NCI-H1436 treated with DMSO at 0.1 percent for 48 hours (cell line): ENCODE data around the gene SLC3A2.
"Not testable (repeated sequence)": the region's sequence is repeated elsewhere in the genome, so short reads cannot be mapped to it uniquely, and the experiment has no call there.

Experiments used
- DNase-seq: peaks from one replicate; lab custom pipeline; 2025; lab: John Stamatoyannopoulos, UW

Gene SLC3A2

GRCh38 chr11:62880803-62881578 lies at the start of gene SLC3A2:
Gene SLC3A2 (plus strand): TSS chr11:62880896. CDS start chr11:62881024, 128 bp downstream.
- no peak for DNase-seq

GRCh38 chr11:62830904-62831519 lies 49.7 kb upstream of the SLC3A2 start:
- DNase-seq: no peak

- DNase-seq: peak; percentile 93
Observed at GRCh38 chr11:62831520-62832335, 49.0 kb upstream of the SLC3A2 start, which contains the start of gene STX5. Gene STX5 (minus strand): TSS chr11:62832051. CDS start chr11:62831243, 808 bp downstream.

DNA sequence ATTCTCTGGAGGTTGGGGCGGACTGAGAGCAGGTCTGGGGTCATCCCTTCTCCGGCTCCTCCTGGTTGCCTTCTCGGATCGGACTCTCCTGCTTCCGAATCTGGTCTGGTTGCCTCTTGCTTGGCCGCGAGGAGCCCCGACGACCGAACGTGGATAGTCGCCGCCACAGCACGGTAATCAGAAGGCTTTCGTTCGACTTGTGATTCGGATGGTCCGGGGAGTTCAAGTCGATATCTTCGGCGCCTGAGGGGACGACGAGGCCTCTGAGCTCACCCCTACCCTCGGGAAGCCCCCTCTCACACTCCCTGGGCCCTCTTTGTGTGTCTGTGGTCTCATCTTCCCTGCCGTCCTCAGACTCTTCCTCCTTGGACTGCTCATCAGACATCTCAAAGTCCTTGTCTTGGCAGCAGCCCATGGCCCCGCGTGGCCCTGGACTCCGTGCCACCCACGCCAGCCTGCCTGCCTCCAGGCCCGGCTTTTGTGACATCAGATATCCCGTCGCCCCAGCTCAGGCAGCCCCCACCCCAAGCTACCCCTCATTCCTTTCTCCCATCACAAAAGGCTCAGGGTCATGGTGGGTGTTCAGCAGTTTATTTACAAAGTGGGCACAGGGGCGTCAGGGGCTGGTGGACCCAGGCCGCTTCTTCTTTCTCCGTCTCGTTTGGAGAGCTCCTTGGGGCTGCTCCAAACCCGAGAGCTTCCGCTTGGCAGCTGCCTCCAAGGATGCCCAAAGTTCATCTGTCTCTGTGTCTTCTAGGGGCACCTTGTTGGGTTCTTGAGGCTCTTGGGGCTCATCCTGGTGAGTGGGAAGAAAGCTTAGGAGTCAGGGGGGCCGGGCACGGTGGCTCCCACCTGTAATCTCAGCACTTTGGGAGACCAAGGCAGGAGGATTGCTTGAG lies 48.1 kb upstream of the SLC3A2 start, which contains the start of gene TEX54:
TEX54 (minus strand) TSS at position 506 of the 899 bp plus-strand sequence.
- DNase-seq: no peak

DNA sequence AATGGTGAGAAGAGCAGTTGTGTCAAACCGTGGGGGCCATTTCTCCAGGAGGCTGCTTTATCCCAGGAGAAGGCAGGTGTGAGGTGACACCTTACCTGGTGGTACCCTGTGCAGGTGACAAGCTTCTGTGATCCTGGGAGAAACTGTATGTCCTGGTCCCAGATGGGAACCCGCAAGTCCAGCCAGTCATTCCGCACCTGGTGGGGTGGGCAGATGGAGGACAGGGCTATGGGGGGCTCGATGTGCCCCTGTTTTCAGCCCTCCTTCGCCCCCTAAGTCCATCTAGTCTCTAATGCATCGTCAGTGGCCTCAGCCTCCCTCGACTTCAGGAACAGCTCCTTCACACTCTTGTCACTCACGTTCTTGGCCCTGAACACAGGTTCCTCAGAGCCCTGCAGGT lies 45.4 kb upstream of the SLC3A2 start:
- DNase-seq: no peak

DNA sequence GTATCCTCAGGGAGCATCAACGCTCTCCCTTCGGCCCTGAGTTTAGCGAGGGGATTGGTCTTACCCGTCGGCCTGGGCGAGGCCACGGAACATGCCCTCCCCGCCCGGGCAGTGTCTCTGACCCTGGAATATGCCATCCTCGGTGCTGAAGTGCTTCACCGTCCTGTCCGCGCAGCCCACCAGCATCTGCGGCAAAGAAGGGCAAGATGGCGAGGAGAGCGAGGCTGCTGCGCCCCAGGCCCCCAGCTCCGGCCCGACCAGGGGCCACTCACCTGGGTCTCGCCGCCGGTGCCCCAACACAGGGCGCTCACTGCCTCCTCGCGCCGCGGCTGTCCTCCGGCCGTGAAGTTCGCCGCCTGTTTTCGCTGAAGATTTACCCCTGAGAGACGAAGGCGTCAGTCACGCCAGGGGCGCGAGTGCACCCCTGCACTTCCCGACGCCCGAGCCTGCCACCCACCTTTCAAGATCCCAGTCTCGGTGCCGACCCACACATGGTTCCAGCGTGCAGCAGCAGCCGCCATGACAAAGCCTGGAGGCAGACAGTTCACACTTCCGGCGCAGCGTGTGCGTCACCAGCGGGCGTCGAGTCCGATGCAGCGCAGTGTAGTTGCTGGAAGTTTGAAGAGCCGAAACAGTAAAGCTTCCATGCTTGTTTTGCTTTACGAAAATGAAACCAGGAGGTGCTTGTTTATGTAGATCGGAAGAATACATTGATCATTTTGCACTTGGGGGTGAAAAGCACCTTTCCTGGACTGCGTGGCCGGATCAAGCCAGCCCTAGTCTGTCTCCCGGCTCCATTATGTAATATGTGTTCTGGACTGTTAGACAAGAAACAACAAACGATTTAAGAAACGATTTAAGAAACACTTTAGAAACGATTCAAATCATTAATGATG lies 41.4 kb upstream of the SLC3A2 start, which contains the start of gene WDR74:
WDR74 (minus strand) TSS at position 541 of the 896 bp plus-strand sequence; CDS start at position 521, 20 bp downstream.
- peak; percentile 50 for DNase-seq

GRCh38 chr11:62840721-62841360 lies 39.9 kb upstream of the SLC3A2 start:
- not testable (repeated sequence) for DNase-seq

DNA sequence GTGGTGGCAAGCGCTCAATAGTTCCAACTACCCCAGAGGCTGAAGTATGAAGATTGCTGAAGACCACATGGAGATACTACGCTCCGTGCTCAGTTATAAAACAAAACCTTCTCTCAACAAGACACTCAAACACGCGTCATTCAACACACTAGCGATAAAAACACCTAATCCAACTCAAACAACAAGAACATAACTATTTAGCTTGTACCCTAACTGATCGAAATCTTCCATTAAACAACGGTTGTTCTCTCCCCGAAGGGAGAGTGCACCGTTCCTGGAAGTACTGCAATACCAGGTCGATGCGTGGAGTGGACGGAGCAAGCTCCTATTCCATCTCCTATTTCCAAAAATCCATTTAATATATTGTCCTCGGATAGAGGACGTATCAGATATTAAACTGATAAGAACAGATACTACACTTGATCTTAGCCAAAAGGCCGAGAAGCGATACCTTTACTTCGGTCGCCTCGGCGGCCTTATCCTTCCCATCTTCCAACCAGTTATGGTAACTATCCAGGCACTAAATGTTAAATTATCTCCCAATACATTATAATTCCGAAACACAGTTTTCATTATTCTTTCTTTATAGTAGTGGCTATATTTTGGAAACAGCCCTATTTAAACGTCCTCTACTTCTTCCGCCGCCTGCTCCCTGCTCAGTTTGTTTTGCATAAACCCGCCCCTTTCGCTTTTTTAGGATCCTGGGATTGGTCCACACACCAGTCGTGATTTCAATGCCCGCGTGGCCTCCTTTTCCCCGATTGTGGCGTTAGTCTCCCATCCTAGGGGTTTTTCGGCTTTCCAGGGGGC lies 39.1 kb upstream of the SLC3A2 start:
- peak; percentile 95 for DNase-seq

DNA sequence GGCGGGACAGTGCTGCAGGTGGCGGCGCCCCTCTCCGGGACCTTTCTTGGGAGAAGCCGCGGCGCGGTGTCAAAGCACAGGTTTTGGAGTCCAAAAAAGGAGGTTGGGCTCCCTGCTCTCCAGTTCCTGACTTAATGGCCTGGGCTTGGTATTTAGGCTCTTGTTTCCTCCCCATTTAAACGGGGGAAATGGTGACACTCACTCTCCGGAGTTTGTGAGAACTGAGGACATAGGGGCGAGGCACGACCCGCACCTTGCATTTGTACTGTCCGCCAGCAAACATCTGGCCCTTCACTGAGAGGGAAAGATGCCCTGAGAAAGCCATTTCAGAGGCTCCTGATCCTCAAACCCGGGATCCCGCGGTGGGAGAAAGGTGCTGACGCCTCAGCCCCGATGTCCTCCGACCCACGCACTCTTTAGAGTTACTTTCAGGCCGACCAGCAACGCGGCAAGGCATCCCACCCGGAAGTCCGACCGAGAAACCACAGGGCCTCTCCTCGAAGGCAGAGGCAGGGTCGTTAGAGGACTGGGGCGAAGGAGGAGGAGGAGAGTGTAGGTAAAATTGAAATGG lies 38.4 kb upstream of the SLC3A2 start:
- no peak for DNase-seq

- DNase-seq: not testable (repeated sequence)
Observed at GRCh38 chr11:62842891-62843290, 37.8 kb upstream of the SLC3A2 start.

DNA sequence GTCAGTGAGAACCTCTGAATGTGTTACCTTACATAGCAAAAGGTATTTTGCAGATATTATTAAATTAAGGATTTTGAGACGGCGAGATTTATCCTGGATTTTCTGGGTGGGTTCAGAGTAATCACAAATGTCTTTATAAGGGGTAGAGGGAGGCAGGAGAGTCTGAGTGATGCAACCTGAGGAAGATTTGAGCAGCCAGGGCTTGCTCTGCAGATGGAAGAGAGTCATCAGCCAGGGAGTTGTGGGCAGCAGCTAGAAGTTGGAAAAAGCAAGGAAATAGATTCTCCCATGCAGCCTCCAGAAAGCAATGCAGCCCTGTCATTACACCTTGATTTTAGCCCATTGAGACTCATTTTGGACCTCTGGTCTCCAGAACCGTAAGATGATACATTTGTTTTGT lies 37.2 kb upstream of the SLC3A2 start:
- no peak for DNase-seq

DNA sequence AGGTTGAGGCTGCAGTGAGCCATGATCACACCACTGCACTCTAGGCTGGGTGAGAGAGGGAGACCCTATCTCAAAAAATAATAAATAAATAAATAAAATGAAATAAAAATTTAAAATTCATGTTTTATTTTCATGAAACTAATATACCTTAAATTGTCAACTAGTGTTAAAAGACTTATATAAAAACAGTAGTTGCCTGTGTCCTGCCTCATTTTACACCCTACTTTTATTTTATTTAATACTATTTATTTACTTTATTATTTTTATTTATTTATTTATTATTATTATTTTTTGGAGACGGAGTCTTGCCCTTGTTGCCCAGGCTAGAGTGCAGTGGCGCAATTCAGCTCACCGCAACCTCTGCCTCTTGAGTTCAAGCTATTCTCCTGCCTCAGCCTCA lies 36.5 kb upstream of the SLC3A2 start:
- DNase-seq: no peak

DNA sequence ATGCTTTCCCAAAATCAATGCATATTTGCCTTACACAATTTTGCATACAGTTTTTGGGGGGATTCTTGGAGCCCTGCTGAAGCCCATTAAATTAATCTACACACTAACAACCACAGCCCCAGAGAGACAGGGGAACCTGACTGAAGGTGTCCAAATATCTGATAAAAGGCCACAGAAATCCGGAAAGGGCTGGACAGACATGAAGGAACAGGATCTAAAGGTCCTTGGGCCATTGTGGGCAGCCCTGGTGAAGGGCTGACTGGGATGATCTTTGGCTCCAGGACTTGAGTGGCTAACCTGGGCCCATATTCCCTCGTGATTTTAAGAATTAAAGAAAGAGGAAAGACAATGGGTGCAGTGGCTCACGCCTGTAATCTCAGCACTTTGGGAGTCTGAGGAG lies 34.5 kb upstream of the SLC3A2 start:
- DNase-seq: no peak

- DNase-seq: no peak
Observed at GRCh38 chr11:62847767-62848314, 32.9 kb upstream of the SLC3A2 start.

- no peak for DNase-seq
Observed at GRCh38 chr11:62850911-62851806, 29.5 kb upstream of the SLC3A2 start.

- DNase-seq: no peak
Observed at GRCh38 chr11:62851807-62852522, 28.7 kb upstream of the SLC3A2 start.
